Osteocyte (in vitro differentiated cells): ENCODE measurements around the gene ILRUN. TPM values are rescaled to one million over a fixed set of nuclear protein-coding genes. Genes with fewer than 3 reads are reported as not detected.
A peak's percentile ranks its signal among the peaks of the same experiment; 100 is the strongest.
"Not testable (repeated sequence)": the region's sequence is repeated elsewhere in the genome, so short reads cannot be mapped to it uniquely, and the experiment has no call there.

Experiments
- DNase-seq: peaks from one replicate; pipeline ENCODE4 v3.0.0; 2021; ENCODE audit warnings: mixed read lengths; ENCODE audit not compliant: unreplicated experiment; ENCODE audit errors: extremely low spot score
- H3K27ac Mint-ChIP-seq: one replicate; pipeline ENCODE4 v1.8.0; 2021; ENCODE audit warnings: mild to moderate bottlenecking, mixed read lengths; ENCODE audit not compliant: unreplicated experiment
- H3K27me3 Mint-ChIP-seq: one replicate; pipeline ENCODE4 v1.8.0; 2021; ENCODE audit warnings: mixed read lengths; ENCODE audit not compliant: unreplicated experiment
- H3K36me3 Mint-ChIP-seq: one replicate; pipeline ENCODE4 v1.8.0; 2021; ENCODE audit warnings: mixed read lengths; ENCODE audit not compliant: unreplicated experiment
- H3K4me1 Mint-ChIP-seq: one replicate; pipeline ENCODE4 v1.8.0; 2021; ENCODE audit warnings: mixed read lengths; ENCODE audit not compliant: unreplicated experiment
- H3K4me3 Mint-ChIP-seq: one replicate; pipeline ENCODE4 v1.8.0; 2021; ENCODE audit warnings: mild to moderate bottlenecking, moderate library complexity, mixed read lengths; ENCODE audit not compliant: unreplicated experiment
- H3K9me3 Mint-ChIP-seq: one replicate; pipeline ENCODE4 v1.8.0; 2021; ENCODE audit warnings: mixed read lengths; ENCODE audit not compliant: unreplicated experiment
- CTCF ChIP-seq: fragments of 200-600 bp; sonication (generic); IDR thresholded peaks from 2 replicates; pipeline ENCODE4 v1.5.0; 2021; ENCODE audit warnings: antibody characterized with exemption, mild to moderate bottlenecking, moderate library complexity
- total RNA-seq: library from RNA; stranded (reverse); gene quantifications from 2 replicates; pipeline ENCODE4 v1.2.1, GENCODE V29; 2021

ILRUN gene
- total RNA-seq, 1 donor from 2014 or later = 50.2 TPM

- no peak overlapping the region for H3K4me3 Mint-ChIP-seq
- H3K27ac Mint-ChIP-seq = peak overlapping the region; percentile 16
These were observed 11.6 kb downstream of the ILRUN start for GRCh38 chr6:34684919-34685318.

GRCh38 chr6:34684364-34684763 lies 12.2 kb downstream of the ILRUN start:
- Mint-ChIP-seq H3K27me3 (no peaks in the 10 kb centered on the region), H3K9me3 (no peaks in the 10 kb centered on the region), H3K27ac (no peak overlapping the region), H3K4me3 (no peak overlapping the region), H3K4me1 (peaks cover 14% of the 10 kb centered on the region), H3K36me3 (peaks cover 4% of the 10 kb centered on the region)
- no peak for DNase-seq
- TF ChIP-seq CTCF = no peak

More at GRCh38 chr6:34684919-34685318, 11.6 kb downstream of the ILRUN start:
- Mint-ChIP-seq H3K9me3 (no peaks in the 10 kb centered on the region), H3K27me3 (no peaks in the 10 kb centered on the region), H3K4me1 (peaks cover 17% of the 10 kb centered on the region), H3K36me3 (peaks cover 4% of the 10 kb centered on the region)
- no peak for TF ChIP-seq CTCF
- no peak for DNase-seq

DNA sequence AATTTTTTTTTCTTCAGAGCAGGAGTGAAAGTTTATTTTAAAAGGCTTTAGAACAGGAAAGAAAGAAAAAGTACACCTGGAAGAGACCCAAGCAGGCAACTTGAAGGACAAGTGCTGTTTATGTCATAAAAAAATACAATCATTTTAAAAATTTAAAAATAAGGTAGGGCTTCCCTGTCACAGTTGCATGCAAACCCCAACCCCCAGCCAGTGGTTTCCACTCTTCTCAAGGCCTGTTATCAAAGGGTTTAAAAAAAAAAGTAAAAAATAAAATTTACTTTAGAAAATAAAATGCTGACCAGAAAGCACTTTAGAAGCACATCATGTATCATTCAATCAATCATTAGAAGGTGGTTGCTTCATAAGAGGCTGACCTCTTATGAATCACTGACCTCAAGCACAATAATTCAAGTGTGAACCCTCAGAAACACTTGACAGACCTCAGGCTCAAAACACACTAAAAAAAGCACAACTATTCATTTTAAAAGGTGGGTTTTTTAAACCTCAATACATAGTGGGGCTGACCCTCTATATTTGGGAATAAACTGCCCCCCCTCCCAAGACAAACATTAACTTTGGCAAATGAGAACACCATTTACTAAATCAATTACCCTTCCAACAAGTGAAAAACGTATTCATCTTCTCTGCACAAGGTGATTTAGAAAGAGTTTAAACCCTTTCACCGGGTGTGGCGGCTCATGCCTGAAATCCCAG lies 15.6 kb downstream of the ILRUN start:
- no peak for TF ChIP-seq CTCF
- no peak for DNase-seq
- Mint-ChIP-seq H3K36me3 (peaks cover under 1% of the 10 kb centered on the region), H3K27ac (peak overlapping the region; percentile 4), H3K4me1 (peaks cover 10% of the 10 kb centered on the region), H3K9me3 (no peaks in the 10 kb centered on the region), H3K4me3 (no peak overlapping the region), H3K27me3 (no peaks in the 10 kb centered on the region)

DNA sequence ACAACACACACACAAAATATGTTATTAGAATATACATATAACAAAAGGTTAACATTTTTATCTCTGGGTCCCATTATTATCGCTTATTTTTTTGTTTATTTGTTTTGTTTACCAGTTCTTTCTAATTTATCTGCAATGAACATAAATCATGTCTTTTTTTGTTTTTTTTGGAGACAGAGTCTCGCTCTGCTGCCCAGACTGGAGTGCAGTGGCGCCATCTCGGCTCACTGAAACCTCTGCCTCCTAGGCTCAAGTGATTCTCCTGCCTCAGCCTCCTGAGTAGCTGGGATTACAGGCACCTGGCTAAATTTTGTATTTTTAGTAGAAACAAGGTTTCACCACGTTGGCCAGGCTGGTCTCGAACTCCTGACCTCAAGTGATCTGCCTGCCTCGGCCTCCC lies 16.3 kb downstream of the ILRUN start:
- not testable (repeated sequence) for H3K27ac Mint-ChIP-seq, H3K4me3 Mint-ChIP-seq, H3K27me3 Mint-ChIP-seq, DNase-seq, H3K36me3 Mint-ChIP-seq, H3K9me3 Mint-ChIP-seq
- peaks cover 10% of the 10 kb centered on the region for H3K4me1 Mint-ChIP-seq

- Mint-ChIP-seq H3K4me3 (no peak overlapping the region), H3K27me3 (no peaks in the 10 kb centered on the region), H3K27ac (no peak overlapping the region), H3K9me3 (no peaks in the 10 kb centered on the region), H3K4me1 (peaks cover 10% of the 10 kb centered on the region), H3K36me3 (peaks cover 2% of the 10 kb centered on the region)
- DNase-seq = no peak
- no peak for TF ChIP-seq CTCF
These were observed 16.9 kb downstream of the ILRUN start for GRCh38 chr6:34679552-34680253.
